ENCODE results near the gene LRBA. TPM values are rescaled to one million over a fixed set of nuclear protein-coding genes. Genes with fewer than 3 reads are reported as not detected.

LRBA gene
- total RNA-seq, 1 donor from 2014 or later = 93.1 TPM

GRCh38 chr4:150814873-150815272 is 200.2 kb downstream of the LRBA start:
- no peak for DNase-seq (ENCODE audit: low spot score)

- no peak for DNase-seq (ENCODE audit: low spot score)
Measured at GRCh38 chr4:150805183-150806025, 209.7 kb downstream of the LRBA start.

GRCh38 chr4:150801833-150802232 is 213.3 kb downstream of the LRBA start:
- DNase-seq (ENCODE audit: low spot score) = no peak

GRCh38 chr4:150799207-150799606 is 215.9 kb downstream of the LRBA start:
- DNase-seq (ENCODE audit: low spot score) = no peak

GRCh38 chr4:150794706-150795105 is 220.4 kb downstream of the LRBA start:
- DNase-seq (ENCODE audit: low spot score) = no peak

GRCh38 chr4:150789864-150790263 is 225.2 kb downstream of the LRBA start:
- DNase-seq (ENCODE audit: low spot score) = no peak

GRCh38 chr4:150784939-150785338 is 230.1 kb downstream of the LRBA start:
- DNase-seq (ENCODE audit: low spot score) = no peak

GRCh38 chr4:150784305-150784704 is 230.8 kb downstream of the LRBA start:
- DNase-seq (ENCODE audit: low spot score) = no peak

GRCh38 chr4:150782921-150783320 is 232.2 kb downstream of the LRBA start:
- DNase-seq (ENCODE audit: low spot score) = no peak

GRCh38 chr4:150782311-150782710 is 232.8 kb downstream of the LRBA start:
- no peak for DNase-seq (ENCODE audit: low spot score)

- DNase-seq (ENCODE audit: low spot score) = no peak
Measured at GRCh38 chr4:150781191-150781590, 233.9 kb downstream of the LRBA start.

- DNase-seq (ENCODE audit: low spot score) = no peak
Measured at GRCh38 chr4:150779707-150780106, 235.4 kb downstream of the LRBA start.

GRCh38 chr4:150773729-150774449 is 241.2 kb downstream of the LRBA start:
- no peak for DNase-seq (ENCODE audit: low spot score)

GRCh38 chr4:150773032-150773431 is 242.1 kb downstream of the LRBA start:
- no peak for DNase-seq (ENCODE audit: low spot score)

- no peak for DNase-seq (ENCODE audit: low spot score)
Measured at GRCh38 chr4:150771382-150771781, 243.7 kb downstream of the LRBA start.

- DNase-seq (ENCODE audit: low spot score) = no peak
Measured at GRCh38 chr4:150769845-150770244, 245.2 kb downstream of the LRBA start.

GRCh38 chr4:150769248-150769647 is 245.8 kb downstream of the LRBA start:
- no peak for DNase-seq (ENCODE audit: low spot score)

GRCh38 chr4:150768497-150768896 is 246.6 kb downstream of the LRBA start:
- no peak for DNase-seq (ENCODE audit: low spot score)

- no peak for DNase-seq (ENCODE audit: low spot score)
Measured at GRCh38 chr4:150765216-150765615, 249.9 kb downstream of the LRBA start.

- DNase-seq (ENCODE audit: low spot score) = no peak
Measured at GRCh38 chr4:150751648-150752047, 263.4 kb downstream of the LRBA start.

- no peak for DNase-seq (ENCODE audit: low spot score)
Measured at GRCh38 chr4:150750824-150751223, 264.3 kb downstream of the LRBA start.

- DNase-seq (ENCODE audit: low spot score) = no peak
Measured at GRCh38 chr4:150746156-150746555, 268.9 kb downstream of the LRBA start.

GRCh38 chr4:150744570-150744969 is 270.5 kb downstream of the LRBA start:
- no peak for DNase-seq (ENCODE audit: low spot score)
